Neuron (in vitro differentiated cells): ENCODE data around the gene SLC35D3.
"Not testable (repeated sequence)": the region's sequence is repeated elsewhere in the genome, so short reads cannot be mapped to it uniquely, and the experiment has no call there.

Source experiments
- H2AFZ ChIP-seq: one replicate; pipeline ENCODE4 v1.6.1; 2013; ENCODE audit warnings: low read depth, mild to moderate bottlenecking, inconsistent platforms, low read length, moderate library complexity
- H3K27me3 ChIP-seq: one replicate; pipeline ENCODE4 v1.6.1; 2013; ENCODE audit warnings: low read length; ENCODE audit not compliant: insufficient read depth
- H3K36me3 ChIP-seq: one replicate; pipeline ENCODE4 v1.6.1; 2013; ENCODE audit warnings: low read length; ENCODE audit not compliant: insufficient read depth
- H3K4me1 ChIP-seq: one replicate; pipeline ENCODE4 v1.6.1; 2013; ENCODE audit warnings: low read length; ENCODE audit not compliant: insufficient read depth
- H3K4me3 ChIP-seq: 2 replicates; pipeline ENCODE4 v1.5.1; 2013; ENCODE audit warnings: mild to moderate bottlenecking, low read length, moderate library complexity
- H3K9me3 ChIP-seq: one replicate; pipeline ENCODE4 v1.6.1; 2013; ENCODE audit warnings: low read length

The SLC35D3 gene

GRCh38 chr6:136960781-136961180 lies 38.7 kb downstream of the SLC35D3 start:
- Histone ChIP-seq H3K36me3 (no peaks in the 10 kb centered on the region), H2AFZ (no peak overlapping the region), H3K27me3 (peaks cover 3% of the 10 kb centered on the region), H3K9me3 (no peaks in the 10 kb centered on the region), H3K4me3 (no peak overlapping the region), H3K4me1 (no peaks in the 10 kb centered on the region)

GRCh38 chr6:136961848-136962247 lies 39.7 kb downstream of the SLC35D3 start:
- no peak overlapping the region for H3K4me3 ChIP-seq
- H3K9me3 ChIP-seq: no peaks in the 10 kb centered on the region
- H3K4me1 ChIP-seq: no peaks in the 10 kb centered on the region
- no peaks in the 10 kb centered on the region for H3K36me3 ChIP-seq
- no peak overlapping the region for H2AFZ ChIP-seq
- peaks cover 3% of the 10 kb centered on the region for H3K27me3 ChIP-seq

GRCh38 chr6:136962661-136963060 lies 40.6 kb downstream of the SLC35D3 start:
- Histone ChIP-seq H3K27me3 (peaks cover 3% of the 10 kb centered on the region), H3K36me3 (no peaks in the 10 kb centered on the region), H3K9me3 (no peaks in the 10 kb centered on the region)

GRCh38 chr6:136963259-136963658 lies 41.2 kb downstream of the SLC35D3 start:
- Histone ChIP-seq H3K4me3 (no peak overlapping the region), H3K36me3 (no peaks in the 10 kb centered on the region), H2AFZ (no peak overlapping the region), H3K4me1 (no peaks in the 10 kb centered on the region), H3K9me3 (no peaks in the 10 kb centered on the region), H3K27me3 (peaks cover 3% of the 10 kb centered on the region)

More at GRCh38 chr6:136962661-136963060, 40.6 kb downstream of the SLC35D3 start:
- Histone ChIP-seq H3K4me3 (no peak overlapping the region), H2AFZ (no peak overlapping the region), H3K4me1 (no peaks in the 10 kb centered on the region)

DNA sequence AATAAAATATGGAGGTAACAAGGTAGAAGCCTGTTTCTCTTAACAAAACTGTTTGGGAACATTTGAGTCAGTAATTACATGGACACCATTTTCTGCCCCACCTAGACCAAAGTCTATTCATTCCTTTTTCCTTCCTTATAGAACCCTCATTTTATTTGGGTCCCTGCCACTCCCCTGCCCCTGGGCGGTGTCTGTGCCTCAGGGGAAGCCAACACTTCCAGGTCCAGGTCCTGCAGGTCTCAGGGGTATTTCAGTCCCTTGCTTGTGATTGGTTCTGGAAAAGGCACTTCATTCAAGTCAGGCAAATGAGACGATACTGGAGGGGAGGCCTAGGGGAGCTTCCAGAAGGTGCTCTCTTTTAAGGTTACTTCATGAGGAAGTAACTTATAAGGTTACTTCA lies 42.3 kb downstream of the SLC35D3 start:
- no peak overlapping the region for H3K4me3 ChIP-seq
- peaks cover 3% of the 10 kb centered on the region for H3K27me3 ChIP-seq
- H3K4me1 ChIP-seq: no peaks in the 10 kb centered on the region
- H3K36me3 ChIP-seq: no peaks in the 10 kb centered on the region
- H2AFZ ChIP-seq: no peak overlapping the region
- no peaks in the 10 kb centered on the region for H3K9me3 ChIP-seq

GRCh38 chr6:136967876-136968752 lies 46.0 kb downstream of the SLC35D3 start:
- Histone ChIP-seq H3K27me3 (peaks cover 3% of the 10 kb centered on the region), H3K4me3 (no peak overlapping the region), H3K9me3 (no peaks in the 10 kb centered on the region), H3K36me3 (no peaks in the 10 kb centered on the region), H3K4me1 (no peaks in the 10 kb centered on the region), H2AFZ (no peak overlapping the region)

DNA sequence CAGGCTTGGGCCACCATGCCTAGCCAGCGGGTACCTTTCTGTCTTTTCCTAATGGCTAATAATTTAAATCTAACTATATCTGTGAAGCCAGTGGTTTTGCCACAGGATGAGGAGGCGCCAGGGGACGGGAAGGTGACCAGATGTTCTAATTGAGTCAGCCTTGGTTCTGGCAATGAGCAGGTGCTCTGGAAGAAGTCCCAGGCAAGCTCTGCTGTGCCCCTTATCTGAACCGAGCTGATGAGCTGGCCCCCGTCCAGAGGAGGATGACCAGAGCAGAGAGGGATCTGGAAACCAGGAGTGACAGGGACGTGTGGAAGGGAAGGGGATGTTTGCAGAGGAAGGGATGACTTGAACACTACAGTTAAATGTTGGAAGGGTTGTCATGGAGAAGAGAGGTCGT lies 46.7 kb downstream of the SLC35D3 start:
- Histone ChIP-seq H3K4me1 (no peaks in the 10 kb centered on the region), H3K27me3 (peaks cover 3% of the 10 kb centered on the region), H2AFZ (no peak overlapping the region), H3K4me3 (no peak overlapping the region), H3K9me3 (no peaks in the 10 kb centered on the region), H3K36me3 (no peaks in the 10 kb centered on the region)

- H3K27me3 ChIP-seq: peaks cover 2% of the 10 kb centered on the region
- H2AFZ ChIP-seq: no peak overlapping the region
- H3K9me3 ChIP-seq: no peaks in the 10 kb centered on the region
- no peaks in the 10 kb centered on the region for H3K4me1 ChIP-seq
- no peaks in the 10 kb centered on the region for H3K36me3 ChIP-seq
- no peak overlapping the region for H3K4me3 ChIP-seq
Measured at GRCh38 chr6:136969433-136969832, 47.3 kb downstream of the SLC35D3 start.

DNA sequence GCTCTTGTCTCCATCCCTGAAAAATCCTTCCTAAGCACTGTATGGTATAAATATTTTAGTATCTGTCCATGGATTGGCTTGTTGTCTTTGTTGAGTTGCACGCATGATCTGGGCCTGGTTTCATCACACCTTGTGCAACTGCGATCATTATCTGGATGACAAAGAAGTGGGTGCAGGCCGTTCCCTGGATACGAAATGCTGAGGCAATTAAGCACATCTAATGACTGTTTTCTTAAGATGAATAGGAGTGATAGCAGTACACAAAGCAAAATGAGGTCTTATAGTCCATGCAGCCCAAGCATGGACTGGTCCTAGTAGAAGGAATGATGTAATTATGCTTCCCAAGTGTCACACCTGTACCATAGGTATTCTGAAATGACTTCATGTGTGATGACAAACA lies 47.8 kb downstream of the SLC35D3 start:
- no peaks in the 10 kb centered on the region for H3K36me3 ChIP-seq
- H3K4me1 ChIP-seq: no peaks in the 10 kb centered on the region
- H3K4me3 ChIP-seq: no peak overlapping the region
- H3K27me3 ChIP-seq: no peaks in the 10 kb centered on the region
- no peaks in the 10 kb centered on the region for H3K9me3 ChIP-seq
- no peak overlapping the region for H2AFZ ChIP-seq

DNA sequence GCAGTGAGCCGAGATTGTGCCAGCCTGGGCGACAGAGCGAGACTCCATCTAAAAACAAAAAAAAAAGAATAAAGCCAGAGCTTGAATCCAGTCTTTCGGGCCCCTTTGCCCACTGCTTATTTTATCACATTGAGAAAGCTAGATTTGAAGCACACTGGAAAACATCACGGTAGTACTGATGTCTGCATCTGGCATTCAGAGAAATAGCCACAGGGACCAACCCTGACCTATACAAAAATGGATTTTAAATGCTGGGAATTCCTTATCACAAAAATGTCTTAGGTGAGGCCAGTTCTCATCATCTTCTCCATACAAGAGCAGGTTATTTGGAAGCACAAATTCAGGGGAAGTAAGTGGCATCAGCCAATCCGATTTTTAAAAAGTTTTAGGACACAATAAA lies 49.5 kb downstream of the SLC35D3 start:
- H3K4me3 ChIP-seq: no peak overlapping the region
- no peaks in the 10 kb centered on the region for H3K4me1 ChIP-seq
- no peaks in the 10 kb centered on the region for H3K27me3 ChIP-seq
- no peak overlapping the region for H2AFZ ChIP-seq
- H3K9me3 ChIP-seq: no peaks in the 10 kb centered on the region
- no peaks in the 10 kb centered on the region for H3K36me3 ChIP-seq

- H3K4me1 ChIP-seq: not testable (repeated sequence)
Measured at GRCh38 chr6:136973781-136974180, 51.7 kb downstream of the SLC35D3 start.

More at GRCh38 chr6:136973781-136974180, 51.7 kb downstream of the SLC35D3 start:
- not testable (repeated sequence) for H3K9me3 ChIP-seq, H3K36me3 ChIP-seq, H3K27me3 ChIP-seq, H2AFZ ChIP-seq, H3K4me3 ChIP-seq
